Tibial nerve (tissue), 4 donors: Measurements from ENCODE around the gene GNL3.

Experiments
- CTCF ChIP-seq, 5 experiments: fragments of 200-600 bp in 3 of 5; fragments of 450-650 bp in 2 of 5; sonication (generic) in 3 of 5; IDR thresholded peaks; one replicate each; pipeline ENCODE4 v1.5.1; 2016 to 2019; ENCODE audit warnings: antibody characterized with exemption in 5 of 5, mild to moderate bottlenecking in 3 of 5, moderate library complexity in 2 of 5
- EP300 ChIP-seq, 2 donors: sonication (generic); formaldehyde crosslinking; IDR thresholded peaks; one replicate each; pipeline ENCODE4 v1.6.1; 2017; ENCODE audit warnings: antibody characterized with exemption in 2 of 2, mild to moderate bottlenecking in 1 of 2
- POLR2A ChIP-seq, 2 donors: fragments of 450-650 bp; IDR thresholded peaks; one replicate each; pipeline ENCODE4 v1.6.1; 2017; ENCODE audit warnings: antibody characterized with exemption in 2 of 2, mild to moderate bottlenecking in 2 of 2, moderate library complexity in 2 of 2

GRCh38 chr3:52694528-52695189 is 8.8 kb downstream of the GNL3 start:
- no peak for TF ChIP-seq CTCF (IDR thresholded peaks at IDR 0.05)
- TF ChIP-seq POLR2A (IDR thresholded peaks at IDR 0.05), result no peak
- no peak for TF ChIP-seq EP300 (IDR thresholded peaks at IDR 0.05)
